HG02938 (cell line): ENCODE data around the gene RDH13.

Source experiments
- ATAC-seq: cut with Tn5 transposase; IDR thresholded peaks from one replicate; pipeline ENCODE4 v1.9.1; 2021; ENCODE audit warnings: mild to moderate bottlenecking, moderate library complexity; ENCODE audit not compliant: unreplicated experiment

The RDH13 gene

DNA sequence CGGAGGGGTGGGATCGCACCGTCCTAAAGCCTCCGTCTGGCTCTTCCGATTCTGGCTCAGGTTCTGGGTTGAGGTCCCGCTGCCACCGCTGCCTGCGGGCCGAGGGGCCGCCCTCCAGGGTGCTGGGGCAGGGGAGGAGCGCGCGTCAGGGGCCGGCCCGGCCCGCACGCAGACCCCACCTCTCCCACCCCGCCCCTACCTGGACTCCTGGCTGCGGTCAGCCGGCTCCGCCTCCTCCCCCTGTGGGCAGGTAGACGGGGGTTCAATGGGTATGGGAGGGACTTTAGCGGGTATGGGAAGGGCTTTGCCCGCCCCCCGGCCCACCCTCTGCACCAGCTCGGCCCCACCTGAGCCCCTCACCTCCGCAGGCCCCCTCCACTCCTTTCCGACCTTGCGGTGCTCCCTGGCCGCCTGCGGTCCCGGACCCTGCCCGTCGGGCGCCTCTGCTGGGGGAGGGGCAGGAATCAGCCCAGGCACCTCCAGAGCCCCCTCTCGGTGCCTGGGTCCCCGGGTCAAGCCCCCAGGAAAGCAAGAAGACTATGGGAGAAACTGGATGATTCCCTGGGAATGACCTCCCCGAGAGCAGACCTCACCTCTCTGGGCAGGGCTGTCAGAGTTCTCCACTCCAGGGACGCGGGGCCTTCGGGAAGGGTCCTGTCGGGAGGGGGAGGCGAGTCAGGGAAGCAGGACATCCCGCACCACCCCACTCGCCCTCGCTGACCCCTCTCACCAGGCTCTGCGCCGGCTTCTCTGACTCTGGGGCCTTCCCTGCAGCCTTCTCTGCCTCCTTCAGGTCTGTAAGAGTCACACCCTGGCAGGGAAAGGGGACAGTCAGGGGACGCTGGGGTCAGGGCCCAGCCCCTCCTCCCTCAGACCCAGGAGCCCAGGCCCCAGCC lies 29.7 kb upstream of the RDH13 start:
- no peak for ATAC-seq

DNA sequence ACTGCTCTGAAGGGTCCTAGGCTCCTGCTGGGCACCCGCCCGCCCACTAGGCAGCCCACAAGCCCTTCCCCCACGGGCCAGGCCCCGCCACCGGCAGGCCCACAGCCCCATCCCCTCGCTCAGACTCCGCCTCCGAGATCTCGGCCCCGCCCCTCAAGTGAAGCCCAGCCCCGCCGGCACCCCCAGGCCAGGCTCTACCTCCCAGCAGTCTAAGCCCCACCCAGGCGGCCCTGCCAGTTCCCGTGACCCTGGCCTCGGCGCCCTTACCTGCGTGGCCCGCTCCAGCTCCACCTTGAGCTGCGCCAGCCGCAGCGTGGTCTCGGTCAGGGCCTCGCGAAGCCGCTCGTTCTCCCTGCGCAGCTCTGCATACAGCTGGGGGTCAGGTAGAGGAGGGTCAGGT lies 29.0 kb upstream of the RDH13 start:
- ATAC-seq: no peak

DNA sequence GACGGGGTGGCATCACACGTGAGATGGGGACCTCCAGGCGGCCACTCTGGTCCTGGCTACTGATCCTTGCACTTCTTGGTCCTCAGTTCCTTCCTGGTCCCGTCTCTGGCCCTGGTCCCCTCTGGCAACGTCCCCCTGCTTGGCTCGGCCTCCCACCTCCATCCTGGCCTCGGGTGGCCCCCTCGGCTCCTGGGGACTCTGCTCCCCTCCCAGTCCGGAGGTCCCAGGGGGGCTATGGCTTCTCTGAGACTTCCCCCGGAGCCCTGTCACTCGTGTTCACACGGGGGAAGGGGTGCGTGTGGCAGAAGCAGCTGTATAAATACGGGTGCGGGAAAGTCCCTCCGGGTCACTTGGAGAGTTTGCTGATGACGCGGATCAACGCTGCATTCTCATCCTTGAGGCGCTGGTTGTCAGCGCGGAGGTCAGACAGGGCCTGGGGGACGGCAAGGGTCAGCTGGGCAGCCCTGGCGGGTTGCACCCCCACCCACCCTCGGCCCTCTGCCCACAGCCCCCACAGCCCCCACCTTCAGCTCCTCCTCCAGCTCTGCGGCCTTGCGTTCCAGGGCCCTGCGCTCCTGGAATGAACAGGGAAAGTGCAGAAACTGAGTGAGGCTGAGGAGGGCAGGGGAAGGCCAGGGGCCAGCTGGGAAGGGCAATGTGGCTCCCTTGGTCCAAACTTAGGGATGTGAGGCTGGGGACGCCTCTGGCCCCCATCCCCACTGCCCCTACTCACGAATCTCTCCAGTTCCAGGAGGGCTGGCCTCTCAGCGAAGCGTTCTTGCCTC lies 28.4 kb upstream of the RDH13 start:
- no peak for ATAC-seq

- ATAC-seq: no peak
Observed at GRCh38 chr19:55090564-55090963, 27.6 kb upstream of the RDH13 start.

DNA sequence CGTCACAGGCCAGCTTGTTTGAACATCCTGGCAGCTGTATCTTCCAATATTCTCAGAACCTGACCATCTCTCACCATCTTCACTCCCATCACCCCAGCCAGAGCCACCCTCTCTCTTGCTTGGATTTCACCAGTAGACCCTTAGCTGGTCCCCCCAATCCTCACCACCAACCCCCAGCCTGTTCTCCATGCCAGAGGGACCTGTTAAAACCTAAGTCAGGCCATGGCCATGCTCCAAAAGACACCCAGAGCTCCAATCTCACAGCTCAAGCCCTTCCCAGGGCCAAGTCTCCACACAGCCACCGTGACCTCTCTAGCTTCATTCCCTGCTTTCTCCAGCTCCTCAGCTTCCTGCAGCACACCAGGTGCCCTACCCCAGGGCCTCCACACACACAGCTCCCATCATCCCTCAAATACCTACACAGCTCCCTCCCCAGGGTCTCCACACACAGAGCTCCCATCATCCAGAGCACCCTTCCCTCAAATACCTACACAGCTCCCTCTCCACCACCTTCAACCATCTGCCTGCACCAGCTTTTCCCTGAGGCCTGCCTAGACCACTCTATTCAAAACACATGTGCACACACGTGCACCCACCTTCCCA lies 26.5 kb upstream of the RDH13 start:
- no peak for ATAC-seq

GRCh38 chr19:55088543-55089341 lies 25.8 kb upstream of the RDH13 start:
- no peak for ATAC-seq

- ATAC-seq: no peak
Observed at GRCh38 chr19:55088021-55088451, 25.1 kb upstream of the RDH13 start.

GRCh38 chr19:55087542-55087901 lies 24.6 kb upstream of the RDH13 start:
- ATAC-seq: no peak

DNA sequence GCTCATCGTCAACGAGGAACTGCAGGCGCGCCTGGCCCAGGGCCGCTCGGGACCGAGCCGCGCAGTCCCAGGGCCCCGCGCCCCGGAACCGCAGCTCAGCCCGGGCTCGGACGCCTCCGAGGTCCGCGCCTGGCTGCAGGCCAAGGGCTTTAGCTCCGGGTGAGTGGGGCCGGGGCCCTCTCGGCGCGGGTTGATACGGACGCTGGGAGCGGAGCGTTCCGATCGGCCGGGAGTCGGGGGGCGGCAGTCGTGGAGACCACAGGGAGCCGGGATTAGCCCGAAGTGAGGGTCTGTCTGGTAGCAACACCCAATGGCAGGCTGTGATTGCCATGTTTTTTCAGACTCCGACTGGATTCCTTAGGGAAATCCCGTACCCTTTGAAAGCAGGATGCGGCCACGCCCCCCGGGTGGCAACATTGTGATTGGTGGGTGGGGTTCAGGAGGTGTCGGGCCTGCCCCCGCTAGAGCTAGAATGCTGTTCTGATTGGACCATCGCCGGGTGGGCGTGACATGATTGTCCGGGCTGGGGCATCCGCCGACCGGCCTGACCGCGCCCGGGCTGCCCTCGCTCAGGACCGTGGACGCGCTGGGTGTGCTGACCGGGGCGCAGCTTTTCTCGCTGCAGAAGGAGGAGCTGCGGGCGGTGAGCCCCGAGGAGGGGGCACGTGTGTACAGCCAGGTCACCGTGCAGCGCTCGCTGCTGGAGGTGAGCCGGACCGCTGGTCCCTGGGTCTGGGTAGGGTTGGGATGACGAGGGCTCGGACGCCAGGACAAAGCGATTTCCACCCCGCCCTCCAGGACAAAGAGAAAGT lies 24.0 kb upstream of the RDH13 start:
- no peak for ATAC-seq

DNA sequence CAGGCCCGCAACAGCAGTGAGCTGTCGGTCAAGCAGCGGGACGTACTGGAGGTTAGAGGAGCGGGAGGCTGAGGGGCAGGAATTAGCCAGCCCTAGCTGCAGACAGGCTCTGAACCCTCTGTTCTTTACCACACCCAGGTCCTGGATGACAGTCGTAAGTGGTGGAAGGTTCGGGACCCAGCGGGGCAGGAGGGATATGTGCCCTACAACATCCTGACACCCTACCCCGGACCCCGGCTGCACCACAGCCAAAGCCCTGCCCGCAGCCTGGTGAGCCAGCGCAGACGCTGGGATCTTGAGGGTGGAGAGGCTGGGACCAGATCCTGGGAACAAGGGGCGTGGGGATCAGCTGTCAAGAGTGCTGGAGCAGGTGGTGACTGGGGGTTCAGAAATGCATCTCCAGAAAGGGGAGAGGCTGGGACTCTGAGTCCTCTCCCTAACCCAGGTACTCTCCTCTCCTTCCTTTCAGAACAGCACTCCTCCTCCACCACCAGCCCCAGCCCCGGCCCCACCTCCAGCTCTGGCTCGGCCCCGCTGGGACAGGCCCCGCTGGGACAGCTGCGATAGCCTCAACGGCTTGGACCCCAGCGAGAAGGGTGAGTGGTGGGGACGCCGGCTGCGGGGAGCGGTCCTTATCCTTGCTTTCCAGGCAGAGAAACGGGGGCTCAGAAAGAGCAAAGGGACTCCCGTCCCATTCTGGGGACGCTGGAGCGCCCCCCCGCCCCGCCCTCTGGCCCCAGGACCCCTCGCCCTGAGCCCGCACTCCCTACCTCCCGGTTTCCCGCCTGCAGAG lies 23.2 kb upstream of the RDH13 start:
- no peak for ATAC-seq

DNA sequence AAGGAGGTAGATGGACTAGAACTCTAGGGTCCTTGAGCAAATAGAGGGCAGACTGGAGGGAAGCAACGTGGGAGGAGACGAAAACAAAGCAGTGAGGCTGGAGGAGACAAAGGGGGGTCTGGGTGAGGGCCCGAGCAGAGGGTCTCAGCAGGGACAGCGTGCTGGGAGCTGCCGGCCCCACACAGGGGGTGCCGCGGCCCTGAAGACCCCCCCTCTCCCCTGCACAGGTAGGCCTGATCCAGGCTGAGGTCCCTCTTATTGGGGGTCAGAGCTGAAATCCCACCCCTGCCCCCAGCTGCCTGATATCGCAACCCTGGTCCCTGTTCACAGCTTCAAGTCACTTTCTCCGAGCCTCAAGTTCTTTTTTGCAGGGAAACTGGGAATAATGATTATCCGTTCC lies 21.5 kb upstream of the RDH13 start:
- ATAC-seq: no peak

DNA sequence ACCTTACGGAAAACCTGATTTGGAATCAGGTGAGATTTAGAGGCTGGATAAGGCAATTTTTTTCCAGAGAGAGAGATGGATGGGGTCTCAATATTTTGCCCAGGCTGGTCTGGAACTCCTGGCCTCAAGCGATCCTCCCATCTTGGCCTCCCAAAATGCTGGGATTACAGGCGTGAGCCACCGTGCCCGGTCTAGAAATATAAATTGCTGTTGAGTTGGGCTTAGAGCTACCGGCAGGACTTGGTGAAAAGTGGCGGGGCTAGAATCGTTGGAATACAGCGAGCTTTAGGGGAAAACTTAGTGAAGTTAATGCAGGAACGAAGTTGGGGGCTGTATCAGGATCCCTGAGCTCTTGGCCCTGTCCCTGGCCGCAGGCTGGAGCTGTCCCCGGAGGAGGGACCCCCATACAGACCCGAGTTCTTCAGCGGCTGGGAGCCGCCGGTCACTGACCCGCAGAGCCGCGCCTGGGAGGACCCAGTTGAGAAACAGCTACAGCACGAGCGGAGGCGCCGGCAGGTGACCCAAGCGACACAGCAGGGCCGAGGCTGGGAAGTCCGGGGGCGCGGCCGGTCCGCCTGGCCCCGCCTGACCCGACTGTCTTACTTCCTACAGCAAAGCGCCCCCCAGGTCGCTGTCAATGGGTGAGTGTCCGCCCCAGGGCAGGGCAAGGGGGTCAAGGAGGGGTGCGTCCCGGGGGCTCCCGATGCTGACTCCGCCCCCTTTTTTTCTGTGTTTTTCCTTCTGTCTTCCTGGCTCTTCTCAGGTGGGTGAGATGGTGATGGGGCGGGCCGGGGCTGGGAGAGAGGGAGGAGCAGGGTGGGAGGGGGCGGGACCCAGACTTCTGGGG lies 20.3 kb upstream of the RDH13 start:
- no peak for ATAC-seq

DNA sequence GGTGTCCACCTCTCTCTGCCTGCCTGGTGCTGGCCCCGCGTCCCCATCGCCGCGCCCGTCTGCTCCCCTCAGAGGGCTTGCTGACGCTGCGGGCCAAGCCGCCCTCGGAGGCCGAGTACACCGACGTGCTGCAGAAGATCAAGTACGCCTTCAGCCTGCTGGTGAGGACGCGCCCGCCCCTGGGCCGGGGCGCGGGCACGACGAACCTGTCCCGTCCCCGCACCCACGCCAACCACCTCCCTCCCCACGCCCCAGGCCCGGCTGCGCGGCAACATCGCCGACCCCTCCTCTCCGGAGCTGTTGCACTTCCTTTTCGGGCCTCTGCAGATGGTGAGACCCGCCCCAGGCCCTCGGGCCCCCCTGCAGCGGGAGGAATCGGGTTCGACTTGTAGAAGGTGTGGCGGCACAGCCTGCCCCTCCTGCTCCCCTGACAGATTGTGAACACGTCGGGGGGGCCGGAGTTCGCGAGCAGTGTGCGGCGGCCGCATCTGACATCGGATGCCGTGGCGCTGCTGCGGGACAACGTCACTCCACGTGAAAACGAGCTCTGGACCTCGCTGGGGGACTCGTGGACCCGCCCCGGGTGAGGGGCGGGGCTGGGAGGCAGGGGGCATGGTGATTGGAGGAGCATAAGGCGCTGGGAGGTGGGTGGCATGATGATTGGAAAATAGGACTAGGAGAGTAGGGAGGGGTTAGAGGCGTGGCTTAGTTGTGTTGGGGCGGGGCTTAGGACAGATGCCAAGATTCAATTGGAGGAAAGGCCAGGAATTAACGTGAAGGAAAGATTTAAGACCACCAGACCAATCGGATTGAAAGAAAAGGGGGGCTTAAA lies 19.3 kb upstream of the RDH13 start:
- no peak for ATAC-seq

DNA sequence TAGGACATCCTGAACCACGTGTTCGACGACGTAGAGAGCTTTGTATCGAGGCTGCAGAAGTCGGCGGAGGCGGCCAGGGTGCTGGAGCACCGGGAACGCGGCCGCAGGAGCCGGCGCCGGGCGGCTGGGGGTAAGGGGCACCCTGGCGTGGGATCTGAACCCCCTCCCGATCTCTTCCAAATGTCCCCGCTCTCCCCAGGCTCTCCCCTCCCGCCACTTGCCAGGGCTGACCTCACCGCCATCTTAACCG lies 18.7 kb upstream of the RDH13 start:
- ATAC-seq: no peak

DNA sequence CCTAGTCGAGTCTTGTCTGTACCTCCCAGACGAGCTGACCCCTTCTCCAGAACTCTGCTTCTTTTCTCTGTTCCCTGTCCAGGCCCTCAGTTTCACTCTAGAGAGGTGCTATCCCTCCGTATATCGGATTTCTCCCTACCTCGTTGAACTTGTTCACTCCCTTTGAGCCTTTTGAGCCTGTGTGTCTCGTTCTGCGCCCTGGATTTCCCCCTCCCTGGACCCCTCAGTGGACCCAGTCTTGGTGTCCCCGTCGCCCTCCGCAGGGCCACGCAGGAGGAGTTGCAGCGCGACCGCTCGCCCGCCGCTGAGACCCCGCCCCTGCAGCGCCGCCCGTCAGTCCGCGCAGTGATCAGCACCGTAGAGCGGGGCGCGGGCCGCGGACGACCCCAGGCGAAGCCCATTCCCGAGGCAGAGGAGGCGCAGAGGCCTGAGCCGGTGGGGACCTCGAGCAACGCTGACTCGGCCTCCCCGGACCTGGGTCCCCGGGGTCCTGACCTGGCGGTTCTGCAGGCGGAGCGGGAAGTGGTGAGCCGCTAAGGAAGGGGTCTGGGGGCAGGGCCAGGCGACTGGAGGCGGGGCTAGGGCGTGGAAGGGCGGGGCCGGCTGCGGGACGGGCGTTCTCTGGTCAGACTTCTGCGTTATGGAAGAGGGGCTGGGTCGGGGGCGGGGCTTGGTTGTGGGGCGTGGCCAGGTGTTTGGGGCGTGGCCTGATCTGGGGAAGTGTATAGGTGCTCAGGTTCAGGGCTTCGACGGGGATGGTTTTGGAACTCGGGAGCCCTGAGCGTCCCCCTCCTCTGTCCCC lies 18.2 kb upstream of the RDH13 start:
- ATAC-seq: peak; percentile 59

- no peak for ATAC-seq
Observed at GRCh38 chr19:55080121-55080967, 17.4 kb upstream of the RDH13 start.
